KMS-11 (cell line): ENCODE data around the gene TRIO.

Experiments used
- H2AFZ ChIP-seq: fragments of 200-600 bp; sonication (generic); 2 replicates; pipeline ENCODE4 v1.6.1; 2016; ENCODE audit warnings: antibody characterized with exemption, mixed run types, low read depth
- H3K27ac ChIP-seq: fragments of 200-600 bp; sonication (generic); 2 replicates; pipeline ENCODE4 v1.6.1; 2016; ENCODE audit warnings: mild to moderate bottlenecking, mixed run types
- H3K27me3 ChIP-seq: fragments of 200-600 bp; sonication (generic); 2 replicates; pipeline ENCODE4 v1.6.1; 2017; ENCODE audit warnings: mild to moderate bottlenecking, low read depth, mixed run types, moderate library complexity; ENCODE audit not compliant: insufficient read depth
- H3K36me3 ChIP-seq: fragments of 200-600 bp; sonication (generic); 2 replicates; pipeline ENCODE4 v1.6.1; 2017; ENCODE audit warnings: mild to moderate bottlenecking, mixed run types; ENCODE audit not compliant: insufficient read depth
- H3K4me1 ChIP-seq: fragments of 200-600 bp; sonication (generic); 2 replicates; pipeline ENCODE4 v1.6.1; 2016; ENCODE audit warnings: mild to moderate bottlenecking, low read depth, mixed run types; ENCODE audit not compliant: poor library complexity, severe bottlenecking
- H3K4me2 ChIP-seq: fragments of 200-600 bp; sonication (generic); 2 replicates; pipeline ENCODE4 v1.7.0; 2016; ENCODE audit warnings: mild to moderate bottlenecking, mixed run types
- H3K4me3 ChIP-seq: fragments of 200-600 bp; sonication (generic); IDR thresholded peaks from 2 replicates; pipeline ENCODE4 v1.6.1; 2017; ENCODE audit warnings: low read depth, low read length, mixed read lengths; ENCODE audit not compliant: insufficient read depth
- H3K79me2 ChIP-seq: fragments of 200-600 bp; sonication (generic); 2 replicates; pipeline ENCODE4 v1.6.1; 2016; ENCODE audit warnings: low read depth, mixed run types; ENCODE audit not compliant: insufficient read depth
- H3K9ac ChIP-seq: fragments of 200-600 bp; sonication (generic); 2 replicates; pipeline ENCODE4 v1.6.1; 2016; ENCODE audit warnings: mild to moderate bottlenecking, mixed run types
- H4K20me1 ChIP-seq: fragments of 200-600 bp; sonication (generic); 2 replicates; pipeline ENCODE4 v1.6.1; 2016; ENCODE audit warnings: mild to moderate bottlenecking, mixed run types; ENCODE audit not compliant: insufficient read depth
- CTCF ChIP-seq: fragments of 200-600 bp; sonication (generic); conservative IDR thresholded peaks from 2 replicates; pipeline ENCODE4 v1.6.1; 2017; ENCODE audit warnings: low read depth, mild to moderate bottlenecking, antibody characterized with exemption, low read length, moderate library complexity, mixed read lengths

Gene TRIO

DNA sequence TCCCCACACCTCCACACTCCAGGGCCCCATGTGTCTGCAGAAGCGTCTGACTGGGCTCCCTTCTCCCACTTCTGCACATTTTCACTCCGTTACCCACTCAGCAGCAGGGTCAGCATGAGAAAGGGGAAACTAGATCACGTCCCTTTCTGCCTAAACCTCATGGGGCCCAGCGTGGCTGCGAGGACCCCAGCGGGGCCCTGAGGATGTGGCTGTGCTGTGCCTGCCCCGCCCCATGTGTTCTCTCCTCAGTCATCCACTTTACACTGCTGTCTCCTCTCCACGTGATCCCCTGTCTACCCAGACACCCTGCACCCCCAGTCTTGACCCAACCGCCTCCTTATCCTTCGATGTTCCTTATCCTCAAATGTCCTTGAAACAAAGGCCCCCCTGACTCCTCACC lies 378.6 kb downstream of the TRIO start:
- Histone ChIP-seq H3K9ac (no peak overlapping the region), H3K27ac (no peak overlapping the region), H3K36me3 (no peaks in the 10 kb centered on the region), H3K27me3 (no peaks in the 10 kb centered on the region), H3K4me2 (no peak overlapping the region), H3K4me3 (no peak overlapping the region), H3K79me2 (no peaks in the 10 kb centered on the region), H2AFZ (no peak overlapping the region), H4K20me1 (no peaks in the 10 kb centered on the region), H3K4me1 (no peaks in the 10 kb centered on the region)
- TF ChIP-seq CTCF: no peak

GRCh38 chr5:14522721-14523120 lies 379.6 kb downstream of the TRIO start:
- no peak for TF ChIP-seq CTCF
- H2AFZ ChIP-seq: no peak overlapping the region
- H3K4me3 ChIP-seq: no peak overlapping the region
- no peaks in the 10 kb centered on the region for H3K27me3 ChIP-seq
- no peaks in the 10 kb centered on the region for H4K20me1 ChIP-seq
- H3K79me2 ChIP-seq: no peaks in the 10 kb centered on the region
- H3K36me3 ChIP-seq: no peaks in the 10 kb centered on the region
- H3K27ac ChIP-seq: no peak overlapping the region
- no peak overlapping the region for H3K9ac ChIP-seq
- H3K4me1 ChIP-seq: no peaks in the 10 kb centered on the region
- no peak overlapping the region for H3K4me2 ChIP-seq

DNA sequence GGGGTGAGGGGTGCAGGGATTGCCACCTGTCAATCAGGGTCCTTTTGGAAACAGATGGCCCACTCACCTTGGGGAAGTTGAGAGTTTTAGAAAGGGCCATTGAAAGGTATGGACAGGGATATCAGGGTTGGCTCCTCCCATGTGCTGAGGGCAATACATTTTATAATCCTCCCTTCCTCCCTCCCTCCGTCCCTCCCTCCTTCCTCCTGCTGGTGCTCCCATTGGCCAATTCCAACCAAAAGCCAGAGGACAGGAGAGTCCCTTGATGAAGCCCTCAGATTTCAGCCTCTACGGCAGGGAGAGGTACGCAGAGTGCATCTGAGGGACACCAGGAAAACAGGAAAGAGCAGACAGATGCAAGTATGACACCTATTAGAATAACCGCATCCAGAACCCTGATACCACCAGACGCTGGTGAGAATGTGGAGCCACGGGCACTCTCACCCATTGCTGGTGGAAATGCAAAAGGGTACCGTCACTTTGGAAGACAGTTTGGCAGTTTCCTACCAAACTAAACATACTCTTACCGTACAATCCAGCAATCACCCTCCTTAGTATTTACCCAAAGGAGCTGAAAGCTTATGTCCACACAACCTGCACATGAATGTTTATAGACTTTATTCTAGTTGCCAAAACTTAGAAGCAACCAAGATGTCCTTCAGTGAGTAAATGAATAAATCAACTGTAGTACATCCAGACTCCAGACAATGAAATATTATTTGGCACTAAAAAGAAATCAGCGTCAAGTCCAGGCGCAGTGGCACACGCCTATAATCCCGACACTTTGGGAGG lies 380.3 kb downstream of the TRIO start:
- Histone ChIP-seq H3K9ac (no peak overlapping the region), H4K20me1 (no peaks in the 10 kb centered on the region), H3K36me3 (no peaks in the 10 kb centered on the region)

GRCh38 chr5:14525397-14525796 lies 382.3 kb downstream of the TRIO start:
- Histone ChIP-seq H3K4me2 (no peak overlapping the region), H4K20me1 (no peaks in the 10 kb centered on the region), H3K4me3 (no peak overlapping the region), H3K4me1 (no peaks in the 10 kb centered on the region), H3K27me3 (no peaks in the 10 kb centered on the region), H2AFZ (no peak overlapping the region), H3K36me3 (no peaks in the 10 kb centered on the region), H3K9ac (no peak overlapping the region), H3K27ac (no peak overlapping the region), H3K79me2 (no peaks in the 10 kb centered on the region)
- TF ChIP-seq CTCF: no peak

More for the DNA sequence above, 380.3 kb downstream of the TRIO start:
- no peak for TF ChIP-seq CTCF
- H2AFZ ChIP-seq: no peak overlapping the region
- H3K4me3 ChIP-seq: no peak overlapping the region
- no peak overlapping the region for H3K27ac ChIP-seq
- no peak overlapping the region for H3K4me2 ChIP-seq
- no peaks in the 10 kb centered on the region for H3K27me3 ChIP-seq
- H3K4me1 ChIP-seq: no peaks in the 10 kb centered on the region
- no peaks in the 10 kb centered on the region for H3K79me2 ChIP-seq
